SW 1271 (cell line): ENCODE data around the gene MED7.
A peak's percentile ranks its signal among the peaks of the same experiment; 100 is the strongest.
"Not testable (repeated sequence)": the region's sequence is repeated elsewhere in the genome, so short reads cannot be mapped to it uniquely, and the experiment has no call there.

Experiments
- DNase-seq, 2 experiments: peaks; one replicate each; lab custom pipeline; 2025; lab: John Stamatoyannopoulos, UW

MED7 gene, protein sequence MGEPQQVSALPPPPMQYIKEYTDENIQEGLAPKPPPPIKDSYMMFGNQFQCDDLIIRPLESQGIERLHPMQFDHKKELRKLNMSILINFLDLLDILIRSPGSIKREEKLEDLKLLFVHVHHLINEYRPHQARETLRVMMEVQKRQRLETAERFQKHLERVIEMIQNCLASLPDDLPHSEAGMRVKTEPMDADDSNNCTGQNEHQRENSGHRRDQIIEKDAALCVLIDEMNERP

DNA sequence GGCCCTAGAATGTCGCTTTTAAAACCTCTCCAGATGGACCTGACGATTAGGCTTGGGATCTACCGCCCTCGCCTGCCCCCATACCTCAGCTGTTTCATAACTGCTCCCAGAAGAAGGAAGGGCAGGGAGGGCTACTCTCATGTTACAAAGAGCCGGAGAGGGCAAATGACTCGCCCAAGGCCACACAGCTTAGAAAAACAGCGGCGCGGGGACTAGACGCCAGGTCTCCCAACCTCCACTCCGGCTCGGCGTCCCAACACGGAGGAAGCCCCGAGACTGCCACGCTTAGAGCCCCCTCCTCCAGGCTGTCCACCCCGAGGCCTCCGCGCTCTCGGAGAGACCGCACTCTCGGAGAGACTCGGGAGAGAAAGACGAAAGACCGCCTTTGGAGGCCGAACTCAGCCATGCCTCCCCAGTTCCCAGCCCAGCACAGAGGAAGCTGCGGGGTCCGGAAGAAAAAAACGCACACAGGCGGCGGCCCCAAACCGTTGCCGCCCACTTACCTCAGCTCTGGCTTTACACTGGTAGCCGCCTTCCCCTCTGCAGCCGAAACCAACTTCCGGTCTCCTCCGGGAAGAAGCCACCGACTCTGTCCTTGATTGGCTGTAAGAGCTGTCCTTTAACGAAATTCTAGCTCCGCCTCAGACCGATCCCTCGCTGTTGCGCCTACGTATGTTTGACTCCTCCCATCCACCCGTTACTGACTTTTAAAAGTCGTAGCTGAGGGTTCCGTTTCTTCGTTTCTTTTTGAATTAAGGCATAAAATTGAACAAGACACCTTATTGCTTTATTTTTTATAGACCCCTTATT, at the start of gene MED7:
TSS of gene MED7 (minus strand) at position 549 of the 810 bp plus-strand sequence. CDS start 3,434 bp downstream, outside the sequence.
- DNase-seq = peak; percentile 94 to 100

DNA sequence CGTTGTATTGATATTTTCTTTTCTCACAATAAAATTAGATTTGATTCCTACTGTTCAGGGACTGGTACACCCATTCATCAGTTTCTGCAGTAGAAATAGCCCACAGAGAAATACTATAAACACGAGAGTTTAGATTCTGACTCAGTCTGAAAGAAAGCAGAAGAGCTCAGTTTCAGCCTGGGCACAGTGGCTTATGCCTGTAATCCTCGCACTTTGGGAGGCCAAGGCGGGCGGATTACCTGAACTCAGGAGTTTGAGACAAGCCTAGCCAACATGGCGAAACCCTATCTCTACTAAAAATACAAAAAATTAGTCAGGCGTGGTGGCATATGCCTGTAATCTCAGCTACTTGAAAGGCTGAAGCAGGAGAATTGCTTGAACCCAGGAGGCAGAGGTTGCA, 46.6 kb upstream of the MED7 start:
- DNase-seq = no peak

DNA sequence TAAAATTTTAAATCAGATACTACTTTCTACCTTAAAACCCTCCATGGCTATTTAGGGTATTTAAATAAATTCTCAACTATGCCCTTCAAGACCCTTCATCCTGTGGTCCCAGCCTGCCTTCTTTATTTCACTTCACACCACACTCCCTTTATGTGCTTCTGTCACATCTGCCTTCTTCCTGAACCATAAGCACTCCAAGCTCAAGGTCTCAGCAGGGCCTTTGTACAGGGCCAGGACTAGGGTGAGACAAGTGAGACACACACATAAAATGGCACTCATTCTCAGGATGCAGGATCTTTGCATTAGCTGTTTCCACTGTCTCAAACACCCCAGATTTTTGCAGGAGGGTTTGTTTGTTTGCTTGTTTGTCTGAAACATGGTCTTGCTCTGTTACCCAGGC, 45.6 kb upstream of the MED7 start:
- DNase-seq = no peak

DNA sequence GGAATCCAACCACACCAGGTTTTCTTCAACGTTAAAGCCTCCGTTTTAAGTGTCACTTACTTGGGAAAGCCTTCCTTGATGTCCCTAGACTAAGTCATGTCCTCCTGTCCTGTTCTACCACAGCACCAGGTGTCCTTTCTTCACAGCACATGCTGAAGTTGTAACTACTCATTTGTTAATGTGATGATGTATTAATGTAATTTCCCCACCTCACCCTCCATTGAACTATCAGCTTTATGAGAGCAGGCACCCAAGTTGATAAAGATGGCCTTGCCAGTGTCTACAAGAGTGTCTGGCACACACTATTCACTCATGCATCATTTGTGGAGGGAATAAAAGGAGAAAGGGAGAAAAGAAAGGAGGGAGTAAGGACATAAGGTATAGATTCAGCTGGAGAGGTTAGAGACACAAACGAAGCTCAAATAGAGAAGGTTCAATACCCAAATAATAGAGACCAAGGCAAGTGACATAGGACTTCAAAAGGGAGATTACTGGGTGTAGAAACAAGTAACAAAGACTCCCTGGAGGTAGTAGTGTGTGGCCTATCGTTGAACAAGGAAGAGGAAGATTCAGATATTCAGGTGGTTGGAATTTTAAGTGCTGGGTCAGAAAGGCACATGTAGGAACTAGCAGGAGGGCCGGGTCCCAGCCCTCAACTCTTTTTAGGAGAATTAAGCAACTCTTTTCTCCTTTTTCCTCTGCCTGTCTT, 44.5 kb upstream of the MED7 start:
- no peak for DNase-seq

DNA sequence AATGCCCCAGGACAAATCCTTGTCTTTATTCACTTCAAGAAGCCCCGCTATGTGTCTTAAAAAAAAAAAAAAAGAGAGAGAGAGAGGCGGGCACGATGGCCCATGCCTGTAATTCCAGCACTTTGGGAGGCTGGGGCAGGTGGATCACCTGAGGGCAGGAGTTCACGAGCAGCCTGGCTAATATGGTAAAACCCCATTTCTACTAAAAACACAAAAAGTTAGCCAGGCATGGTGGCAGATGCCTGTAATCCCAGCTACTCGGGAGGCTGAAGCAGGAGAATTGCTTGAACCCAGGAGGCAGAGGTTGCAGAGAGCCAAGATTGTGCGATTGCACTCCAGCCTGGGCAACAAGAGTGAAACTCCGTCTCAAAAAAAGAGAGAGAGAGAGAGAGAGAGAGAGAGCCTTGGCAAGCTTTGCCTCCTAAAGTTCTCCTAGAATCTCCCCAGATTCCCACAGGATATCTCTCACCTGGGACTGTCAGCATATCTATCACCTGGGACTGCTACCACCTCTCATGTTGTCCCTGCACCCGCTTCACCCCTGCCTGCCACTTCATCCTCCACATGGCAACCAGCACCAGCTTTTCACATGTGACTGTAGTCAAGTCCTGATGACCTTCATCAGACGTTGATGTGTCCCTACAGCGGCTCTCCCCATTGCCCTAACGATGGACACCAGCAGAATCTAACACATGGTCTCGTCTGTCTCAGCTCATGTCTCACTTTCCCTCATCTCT, 43.8 kb upstream of the MED7 start:
- no peak for DNase-seq

DNA sequence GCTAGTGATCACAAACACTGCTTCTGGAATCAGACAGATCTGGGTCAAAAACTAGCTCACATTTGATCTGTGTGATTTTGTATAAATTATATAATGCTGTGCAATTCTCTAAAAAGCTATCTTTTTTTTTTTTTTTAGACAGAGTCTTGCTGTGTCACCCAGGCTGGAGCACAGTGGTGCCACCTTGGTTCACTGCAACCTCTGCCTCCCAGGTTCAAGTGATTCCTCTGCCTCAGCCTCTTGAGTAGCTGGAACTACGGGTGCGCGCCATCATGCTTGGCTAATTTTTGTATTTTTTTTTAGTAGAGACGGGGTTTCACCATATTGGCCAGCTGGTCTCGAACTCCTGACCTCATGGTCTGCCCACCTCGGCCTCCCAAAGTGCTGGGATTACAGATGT, 42.5 kb upstream of the MED7 start:
- not testable (repeated sequence) for DNase-seq

DNA sequence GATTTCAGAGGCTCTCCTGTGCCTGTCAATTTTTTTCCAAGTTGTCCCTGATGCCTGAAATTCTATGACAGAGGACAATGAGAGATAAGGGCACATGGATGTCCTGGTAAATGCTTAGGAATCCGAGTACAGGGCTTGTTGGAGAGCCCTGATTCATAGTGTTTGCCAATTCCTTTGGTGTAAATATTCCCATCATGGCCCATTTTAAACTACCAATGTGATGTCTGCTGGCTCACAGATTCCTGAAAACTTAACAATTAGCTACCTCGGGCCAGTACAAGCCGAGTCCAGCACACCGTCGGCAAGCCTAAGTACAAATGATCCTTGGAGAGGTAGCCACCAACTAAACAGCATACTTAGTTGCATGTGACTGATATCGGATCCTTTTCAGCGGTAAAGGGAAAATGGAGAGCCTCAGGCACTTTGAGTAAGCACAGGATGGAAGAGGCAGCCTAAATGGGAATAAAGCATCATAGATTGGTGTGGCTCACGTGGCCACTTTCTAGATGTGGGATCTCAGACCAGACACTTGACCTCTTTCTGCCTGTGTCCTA, 41.5 kb upstream of the MED7 start:
- DNase-seq = no peak

DNA sequence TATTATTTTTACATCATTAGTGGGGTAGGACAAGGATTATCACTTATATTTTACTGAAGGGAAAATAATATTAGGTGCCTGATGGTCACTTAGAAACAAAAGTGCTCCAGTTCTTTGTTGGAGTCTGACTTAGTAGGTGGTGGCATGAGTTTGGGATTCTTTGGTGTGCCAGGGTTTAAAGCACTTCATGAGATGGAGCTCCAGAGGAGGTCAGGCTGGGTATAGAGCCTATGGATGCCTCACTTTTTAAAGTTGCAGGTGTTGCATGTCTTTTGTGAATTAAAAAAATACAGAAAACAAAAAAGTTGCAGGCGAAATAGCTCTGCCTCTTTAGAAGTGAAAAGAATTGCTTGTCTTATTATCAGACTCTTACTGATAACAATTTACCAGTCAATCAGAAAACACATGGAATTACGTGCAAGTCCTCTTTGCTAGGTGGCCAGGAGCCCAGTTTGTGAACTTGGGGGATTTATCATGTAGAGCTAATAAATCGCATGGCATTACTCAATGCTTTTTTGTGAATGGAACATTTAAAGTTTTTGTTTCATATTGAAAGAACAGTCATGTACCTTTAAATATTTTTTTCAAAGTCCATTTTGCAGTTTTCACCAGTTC, 39.6 kb upstream of the MED7 start:
- DNase-seq = no peak

DNA sequence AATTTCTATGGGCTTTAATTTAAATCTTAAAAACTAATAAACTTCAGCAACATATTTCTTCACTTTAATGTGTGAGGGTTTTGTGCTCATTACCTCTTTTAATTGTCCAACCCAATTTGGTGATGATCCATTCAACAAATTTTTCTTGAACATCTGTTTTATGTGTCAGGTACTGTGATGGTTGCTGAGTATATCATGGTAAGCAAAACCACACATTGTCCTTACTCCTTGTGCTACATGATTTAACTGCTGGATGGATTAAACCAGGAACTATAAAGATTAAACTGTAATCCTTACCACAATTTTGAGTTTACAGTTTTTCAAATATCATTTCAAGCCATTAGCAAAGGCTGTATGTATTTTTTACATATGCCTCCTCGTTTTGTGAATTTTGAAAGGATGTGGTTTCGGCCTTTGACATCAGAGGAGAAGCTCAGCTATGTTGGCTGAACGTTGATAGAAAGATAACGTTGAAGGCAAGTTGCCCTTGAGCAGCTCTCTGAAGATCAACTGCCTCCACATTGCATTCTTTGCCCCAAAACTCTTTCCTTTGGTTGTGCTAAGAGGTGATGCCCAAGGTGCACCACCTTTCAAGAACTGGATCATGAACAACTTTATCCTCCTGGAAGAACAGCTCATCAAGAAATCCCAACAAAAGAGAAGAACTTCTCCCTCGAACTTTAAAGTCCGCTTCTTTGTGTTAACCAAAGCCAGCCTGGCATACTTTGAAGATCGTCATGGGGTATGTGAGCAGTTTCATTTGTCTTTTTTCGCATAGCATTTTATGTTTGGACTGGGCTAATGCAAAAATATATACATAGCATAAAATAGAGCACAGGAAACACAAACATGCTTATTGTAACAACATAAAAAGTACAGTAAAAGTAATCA, 38.0 kb upstream of the MED7 start, which contains the start of gene ITK:
TSS of gene ITK (plus strand) at position 467 of the 891 bp plus-strand sequence. CDS start at position 605, 138 bp downstream.
- DNase-seq = no peak

DNA sequence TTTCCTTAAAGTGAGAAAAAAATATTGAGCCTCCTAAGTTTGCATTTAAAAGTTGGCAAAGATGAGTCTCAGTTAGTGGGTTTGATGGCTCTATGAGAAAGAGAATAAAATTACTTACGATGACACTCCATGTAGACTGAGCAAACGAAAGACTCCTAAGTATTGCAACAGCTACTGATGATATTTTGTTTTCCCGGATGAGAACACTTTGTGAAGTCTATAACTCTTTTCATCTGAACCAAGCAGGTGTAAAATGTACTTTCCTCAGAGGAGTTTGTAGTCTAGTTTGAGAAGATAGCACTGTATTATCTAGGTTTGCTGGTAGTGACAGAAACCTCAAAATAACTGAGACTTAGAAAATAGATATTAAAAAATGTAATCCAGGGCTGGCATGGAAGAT, 36.3 kb upstream of the MED7 start:
- DNase-seq = no peak

DNA sequence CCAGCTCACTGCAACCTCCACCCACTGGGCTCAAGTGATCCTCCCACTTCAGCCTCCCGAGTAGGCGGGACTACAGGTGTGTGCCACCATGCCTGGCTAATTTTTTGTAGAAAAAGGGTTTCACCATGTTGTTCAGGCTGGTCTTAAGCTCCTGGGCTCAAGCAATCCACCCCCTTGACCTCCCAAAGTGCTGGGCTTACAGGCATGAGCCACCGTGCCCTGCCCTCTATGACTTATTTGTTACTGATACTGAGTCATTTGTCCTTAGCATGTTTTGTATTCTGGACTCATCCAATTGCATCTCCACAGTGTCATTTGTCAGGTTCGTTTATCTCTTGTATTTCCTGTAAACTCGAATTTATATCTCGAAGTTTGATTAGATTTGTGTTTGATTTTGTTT, 35.3 kb upstream of the MED7 start:
- no peak for DNase-seq

DNA sequence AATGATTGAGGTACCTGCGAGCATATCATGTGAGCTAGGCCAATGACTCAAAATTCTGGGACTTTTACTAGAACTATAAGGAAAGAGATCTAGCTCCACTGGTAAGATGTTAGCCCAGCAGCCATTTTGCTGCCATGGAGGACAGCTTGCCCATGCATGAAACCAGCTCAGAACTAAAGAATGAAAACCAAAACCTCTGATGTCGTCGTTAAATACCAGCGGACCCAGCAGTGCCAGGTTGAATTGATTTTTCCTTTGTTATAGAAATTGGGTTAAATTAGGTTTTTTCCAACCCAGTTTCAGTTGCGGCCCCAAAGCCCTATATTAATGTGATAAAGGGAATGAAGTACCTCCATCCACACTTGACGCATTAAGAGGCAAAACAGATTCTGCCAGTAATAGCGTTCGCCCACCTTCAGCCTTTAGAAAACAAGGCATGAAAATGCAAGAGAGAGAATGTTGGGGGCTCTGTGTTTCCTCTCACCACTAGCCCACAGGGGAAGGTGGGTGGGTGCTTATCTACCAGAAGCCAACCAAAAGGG, 32.5 kb upstream of the MED7 start:
- no peak for DNase-seq

DNA sequence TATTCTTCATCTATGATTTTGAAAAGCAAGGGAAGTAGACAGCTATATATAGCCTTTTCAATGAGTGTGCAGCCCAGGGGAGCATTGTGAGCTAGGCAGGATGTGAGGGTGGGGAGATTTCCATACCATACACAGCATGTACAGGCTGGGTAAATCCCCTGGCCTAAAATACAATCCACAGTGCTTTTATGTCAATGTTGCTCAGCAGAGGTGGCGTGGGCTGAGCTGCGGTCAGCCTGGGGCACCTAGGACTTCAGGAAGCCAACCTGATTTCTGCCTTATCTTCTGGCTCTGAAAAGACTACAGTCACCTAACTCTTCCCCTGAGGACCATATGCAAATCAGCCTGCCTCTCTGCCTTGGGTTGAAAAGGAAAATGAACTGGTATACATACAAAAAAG, 29.7 kb upstream of the MED7 start:
- no peak for DNase-seq

DNA sequence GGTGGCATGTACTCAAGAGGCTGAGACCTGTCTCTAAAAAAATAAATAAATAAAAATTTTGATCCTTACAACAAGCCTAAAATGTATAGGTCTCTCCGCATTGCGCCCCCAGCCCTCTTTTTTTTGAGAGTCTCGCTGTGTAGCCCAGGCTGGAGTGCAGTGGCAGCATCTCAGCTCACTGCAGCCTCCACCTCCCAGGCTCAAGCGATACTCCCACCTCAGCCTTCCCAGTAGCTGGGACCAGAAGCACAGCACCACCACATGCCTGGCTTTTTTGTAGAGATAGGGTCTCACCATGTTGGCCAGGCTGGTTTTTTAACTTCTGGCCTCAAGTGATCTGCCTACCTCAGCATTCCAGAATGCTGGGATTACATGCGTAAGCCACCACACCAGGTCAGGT, 25.6 kb upstream of the MED7 start:
- DNase-seq = no peak

DNA sequence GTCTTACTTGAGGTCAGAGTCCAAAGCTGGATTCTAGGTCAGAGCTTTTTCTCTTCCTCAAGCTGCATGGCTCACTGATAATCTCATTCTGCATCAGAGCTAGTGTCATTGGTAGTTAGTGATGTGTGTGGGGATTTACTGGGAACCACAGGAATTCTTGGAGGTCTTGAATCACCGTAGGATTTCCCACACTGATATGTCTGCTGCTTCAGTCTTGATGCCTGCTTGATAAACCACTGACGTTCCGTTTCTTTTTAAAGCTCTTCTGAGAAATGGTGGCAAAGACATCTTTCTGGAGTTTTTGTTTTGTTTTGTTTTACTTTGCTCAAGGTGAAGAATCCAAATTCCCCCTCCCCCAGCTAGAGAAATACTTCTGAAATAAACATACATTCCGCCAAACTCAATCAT, 24.6 kb upstream of the MED7 start:
- DNase-seq = no peak

DNA sequence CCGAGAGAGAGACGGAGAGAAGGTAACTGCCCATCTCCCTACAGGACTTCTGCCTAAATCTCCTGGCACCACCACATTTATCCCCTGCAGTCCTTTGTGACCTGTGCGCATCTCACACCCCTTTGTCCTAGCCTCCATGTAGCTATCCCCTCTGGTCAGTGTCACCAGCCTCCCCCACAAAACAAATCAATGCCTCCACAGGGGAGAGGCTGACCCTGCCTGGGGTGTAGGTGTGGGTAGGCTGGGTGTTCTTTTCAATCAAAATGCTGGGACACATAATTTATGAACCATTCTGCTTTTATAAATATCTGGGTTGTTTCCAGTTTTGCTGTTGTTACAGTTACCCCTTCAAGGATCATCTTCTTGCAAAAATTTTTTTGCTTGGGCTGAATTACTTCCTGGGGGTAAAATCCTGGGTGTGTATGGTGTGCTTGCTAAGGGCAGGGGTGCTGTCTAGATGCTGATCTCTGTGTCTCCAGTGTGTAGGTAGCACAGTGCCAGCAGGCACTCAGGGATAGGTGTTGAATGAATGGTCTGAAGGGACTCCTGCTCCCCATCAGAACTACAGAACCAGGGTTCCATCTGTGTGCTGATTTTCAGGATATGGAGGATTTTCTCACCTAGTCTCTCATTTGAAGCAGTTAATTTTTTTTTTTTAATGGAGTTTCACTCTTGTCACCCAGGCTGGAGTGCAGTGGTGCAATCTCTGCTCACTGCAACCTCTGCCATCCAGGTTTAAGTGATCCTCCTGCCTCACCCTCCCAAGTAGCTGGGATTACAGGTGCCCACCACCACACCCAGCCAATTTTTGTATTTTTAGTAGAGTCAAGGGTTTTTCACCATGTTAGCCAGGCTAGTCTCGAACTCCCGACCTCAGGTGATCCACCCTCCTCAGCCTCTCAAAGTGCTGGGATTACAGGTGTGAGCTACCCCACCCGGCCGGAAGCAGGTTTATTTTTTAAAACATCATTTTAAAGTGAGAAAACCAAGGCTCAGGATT, 23.8 kb upstream of the MED7 start, which contains the start of gene GARIN3:
TSS of gene GARIN3 (minus strand) at position 51 of the 1,000 bp plus-strand sequence. CDS start 96 bp downstream, outside the sequence.
- DNase-seq = no peak

DNA sequence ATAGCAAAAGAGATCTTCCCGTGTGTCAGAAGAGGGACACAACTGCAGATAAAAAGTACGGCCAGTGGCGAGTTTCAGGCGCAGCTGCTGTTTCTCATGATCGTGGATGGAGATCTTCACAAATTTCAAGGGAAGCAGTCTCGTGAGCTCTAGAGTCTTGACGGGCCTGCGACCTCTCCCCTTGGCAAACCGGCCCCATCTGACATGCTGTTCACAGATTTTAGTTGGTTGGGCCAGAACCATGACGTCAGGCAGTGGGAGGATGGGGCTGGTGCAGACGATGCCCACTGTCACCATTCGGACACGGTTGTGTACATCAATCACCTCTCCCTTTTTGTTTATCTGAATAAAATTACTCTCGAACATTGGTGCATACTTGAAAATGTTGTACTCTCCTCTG, 23.0 kb upstream of the MED7 start:
- no peak for DNase-seq

DNA sequence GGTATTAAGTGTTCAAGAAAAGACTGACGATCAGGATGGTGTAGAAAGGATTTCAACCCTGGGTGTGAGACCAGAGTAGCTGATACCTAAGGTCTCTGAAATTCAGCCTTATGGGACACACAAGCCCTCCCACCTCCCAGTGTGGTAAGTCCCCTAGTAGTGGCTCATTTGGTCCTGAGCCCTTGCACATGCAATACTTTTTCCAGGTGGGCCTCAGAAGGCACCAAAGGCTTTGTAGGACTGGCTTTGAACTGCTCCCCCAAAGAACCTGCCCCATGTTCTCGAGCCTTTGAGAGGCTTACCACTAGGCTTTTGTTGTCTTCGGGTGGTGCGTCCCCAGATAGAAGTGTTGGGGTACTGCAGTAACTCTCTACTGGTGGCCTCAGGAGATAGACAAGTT, 22.6 kb upstream of the MED7 start:
- no peak for DNase-seq

DNA sequence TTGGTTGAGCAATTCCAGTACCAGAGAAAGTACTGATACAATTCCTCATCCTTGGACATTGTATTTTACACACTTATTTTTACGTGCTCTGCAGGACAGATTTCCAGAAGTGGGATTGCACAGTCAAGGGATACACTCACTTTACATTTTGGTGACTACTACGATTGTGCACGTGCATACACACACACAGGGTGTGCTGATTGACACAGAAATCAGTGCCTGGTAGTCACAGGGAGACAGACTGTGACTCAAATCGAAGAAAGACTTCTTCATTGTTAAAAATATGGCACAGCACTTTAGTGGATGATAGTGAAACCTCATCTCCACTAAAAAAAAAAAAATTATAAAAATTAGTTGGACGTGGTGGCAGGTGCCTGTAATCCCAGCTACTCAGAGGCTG, 21.9 kb upstream of the MED7 start:
- DNase-seq = no peak
